IMR-90 (cell line): ENCODE measurements around the gene PI4K2B.

Source experiments
- CEBPB ChIP-seq: IDR thresholded peaks from 2 replicates; pipeline ENCODE4 v1.6.1; 2012; ENCODE audit warnings: low read depth, low read length, improper control_type of control experiment
- CHD1 ChIP-seq: IDR thresholded peaks from 2 replicates; pipeline ENCODE4 v1.6.1; 2012; ENCODE audit warnings: low read depth, low read length, improper control_type of control experiment
- CTCF ChIP-seq: conservative IDR thresholded peaks from 2 replicates; pipeline ENCODE4 v1.5.1; 2012; ENCODE audit warnings: mild to moderate bottlenecking, low read depth, low read length, improper control_type of control experiment
- FOS ChIP-seq: fragments of 150-350 bp; IDR thresholded peaks from 2 replicates; pipeline ENCODE4 v1.6.1; 2016; ENCODE audit warnings: low read depth, low read length
- POLR2A ChIP-seq: IDR thresholded peaks from 2 replicates; pipeline ENCODE4 v1.6.1; 2012; ENCODE audit warnings: mild to moderate bottlenecking, low read depth, low read length
- RAD21 ChIP-seq: IDR thresholded peaks from 2 replicates; pipeline ENCODE4 v1.6.1; 2012; ENCODE audit warnings: low read length, improper control_type of control experiment
- RCOR1 ChIP-seq: IDR thresholded peaks from 2 replicates; pipeline ENCODE4 v1.6.1; 2012; ENCODE audit warnings: mild to moderate bottlenecking, low read length, improper control_type of control experiment; ENCODE audit not compliant: insufficient replicate concordance
- SMC3 ChIP-seq: fragments of 150-350 bp; IDR thresholded peaks from 2 replicates; pipeline ENCODE4 v1.6.1; 2016; ENCODE audit warnings: low read depth, mild to moderate bottlenecking, antibody characterized with exemption, low read length, moderate library complexity
- TF ChIP-seq, protein P1 (sequence below): fragments of 150-350 bp; IDR thresholded peaks from 2 replicates; pipeline ENCODE4 v1.6.1; 2016; ENCODE audit warnings: low read depth, mild to moderate bottlenecking, low read length, moderate library complexity, borderline replicate concordance

DNA sequence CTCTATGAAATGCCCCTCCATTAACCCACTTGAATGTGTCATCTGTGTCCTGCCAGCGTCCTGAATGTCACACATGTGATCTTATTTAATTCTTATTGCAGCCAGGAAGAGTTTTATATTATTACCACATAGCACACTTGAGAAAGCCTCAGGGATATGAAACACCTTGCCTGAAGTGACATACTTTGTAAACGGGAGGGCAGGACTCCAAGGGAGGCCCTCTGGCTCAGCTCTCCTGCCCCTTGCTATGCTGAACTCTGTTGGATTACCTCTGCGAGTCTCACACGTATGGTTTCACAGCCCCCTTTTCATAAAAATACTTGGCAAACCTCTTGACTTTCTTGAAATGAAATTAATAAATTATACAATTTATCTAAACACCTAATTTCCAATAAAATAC is 67.6 kb downstream of the PI4K2B start:
- TF ChIP-seq CTCF (no peak), RAD21 (no peak), CEBPB (no peak), RCOR1 (no peak), SMC3 (no peak), POLR2A (no peak), CHD1 (no peak), FOS (no peak)
- TF ChIP-seq, protein P1, sequence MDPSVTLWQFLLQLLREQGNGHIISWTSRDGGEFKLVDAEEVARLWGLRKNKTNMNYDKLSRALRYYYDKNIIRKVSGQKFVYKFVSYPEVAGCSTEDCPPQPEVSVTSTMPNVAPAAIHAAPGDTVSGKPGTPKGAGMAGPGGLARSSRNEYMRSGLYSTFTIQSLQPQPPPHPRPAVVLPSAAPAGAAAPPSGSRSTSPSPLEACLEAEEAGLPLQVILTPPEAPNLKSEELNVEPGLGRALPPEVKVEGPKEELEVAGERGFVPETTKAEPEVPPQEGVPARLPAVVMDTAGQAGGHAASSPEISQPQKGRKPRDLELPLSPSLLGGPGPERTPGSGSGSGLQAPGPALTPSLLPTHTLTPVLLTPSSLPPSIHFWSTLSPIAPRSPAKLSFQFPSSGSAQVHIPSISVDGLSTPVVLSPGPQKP, result no peak
